ENCODE data around the gene KIF25. TPM values are rescaled to one million over a fixed set of nuclear protein-coding genes. Genes with fewer than 3 reads are reported as not detected.

Gene KIF25
- total RNA-seq, 1 experiment from 2014 or later: 0.28 TPM

GRCh38 chr6:167974640-167975344 lies 22.7 kb upstream of the KIF25 start:
- Mint-ChIP-seq H3K9me3 (no peaks in the 10 kb centered on the region), H3K4me3 (no peak overlapping the region), H3K27ac (no peak overlapping the region), H3K36me3 (peaks cover 11% of the 10 kb centered on the region), H3K27me3 (ENCODE audit: low read depth) (no peaks in the 10 kb centered on the region), H3K4me1 (peaks cover 32% of the 10 kb centered on the region)
- ChIA-PET CTCF (no interaction called here), POLR2A (no interaction called here)
- TF ChIP-seq ZNF423 (CRISPR knock-in tag; IDR thresholded peaks at IDR 0.05): no peak
- no peak for TF ChIP-seq NR2C2 (CRISPR knock-in tag; IDR thresholded peaks at IDR 0.05)
- no peak for TF ChIP-seq ATF6 (CRISPR knock-in tag; IDR thresholded peaks at IDR 0.05)
- no peak for TF ChIP-seq ARID4B (CRISPR knock-in tag; IDR thresholded peaks at IDR 0.05; ENCODE audit: borderline replicate concordance)
- no peak for TF ChIP-seq NR1H2 (CRISPR knock-in tag; IDR thresholded peaks at IDR 0.05)
- TF ChIP-seq TEAD4 (CRISPR knock-in tag; IDR thresholded peaks at IDR 0.05): no peak
- TF ChIP-seq MXD4 (CRISPR knock-in tag; IDR thresholded peaks at IDR 0.05; ENCODE audit: borderline replicate concordance): no peak
- TF ChIP-seq ZBTB21 (CRISPR knock-in tag; IDR thresholded peaks at IDR 0.05; ENCODE audit: borderline replicate concordance): no peak
- no peak for TF ChIP-seq USF1 (CRISPR knock-in tag; IDR thresholded peaks at IDR 0.05)
- TF ChIP-seq ATF2 (CRISPR knock-in tag; IDR thresholded peaks at IDR 0.05; ENCODE audit: borderline replicate concordance, low read depth): no peak
- TF ChIP-seq ATF1 (CRISPR knock-in tag; IDR thresholded peaks at IDR 0.05): no peak
- DNase-seq (ENCODE audit: low spot score) (no peak), ATAC-seq (no peak)

- ChIA-PET POLR2A (no interaction called here), CTCF (no interaction called here)
- TF ChIP-seq KAT7 (CRISPR knock-in tag; IDR thresholded peaks at IDR 0.05; ENCODE audit: borderline replicate concordance) (no peak), ZNF121 (CRISPR knock-in tag; IDR thresholded peaks at IDR 0.05) (no peak), ARID4B (CRISPR knock-in tag; IDR thresholded peaks at IDR 0.05; ENCODE audit: borderline replicate concordance) (no peak), CBFB (CRISPR knock-in tag; IDR thresholded peaks at IDR 0.05; ENCODE audit: low read depth) (no peak), USF1 (CRISPR knock-in tag; IDR thresholded peaks at IDR 0.05) (no peak), JAZF1 (CRISPR knock-in tag; IDR thresholded peaks at IDR 0.05) (no peak), E2F5 (CRISPR knock-in tag; IDR thresholded peaks at IDR 0.05) (no peak), E2F1 (CRISPR knock-in tag; IDR thresholded peaks at IDR 0.05) (no peak)
- no peak overlapping the region for H3K27ac Mint-ChIP-seq
- H3K27me3 Mint-ChIP-seq (ENCODE audit: low read depth): no peaks in the 10 kb centered on the region
- no peaks in the 10 kb centered on the region for H3K9me3 Mint-ChIP-seq
- DNase-seq (ENCODE audit: low spot score) (no peak), ATAC-seq (no peak)
- H3K4me3 Mint-ChIP-seq: no peak overlapping the region
- peaks cover 5% of the 10 kb centered on the region for H3K36me3 Mint-ChIP-seq
- peaks cover 32% of the 10 kb centered on the region for H3K4me1 Mint-ChIP-seq
Observed at GRCh38 chr6:167975458-167975857, 22.0 kb upstream of the KIF25 start.

Data from WTC11 (cell line).